GM20000 (cell line): Measurements from ENCODE around the gene FAM168A.
"Not testable (repeated sequence)": the region's sequence is repeated elsewhere in the genome, so short reads cannot be mapped to it uniquely, and the experiment has no call there.

Experiments used
- DNase-seq: peaks from one replicate; pipeline ENCODE4 v3.0.0; 2012; ENCODE audit warnings: low spot score
- CTCF ChIP-seq: IDR thresholded peaks from 2 replicates; pipeline ENCODE4 v1.5.1; 2012; ENCODE audit warnings: mild to moderate bottlenecking, control low read depth; ENCODE audit errors: extremely low read depth, missing control alignments

Gene FAM168A

GRCh38 chr11:73445980-73446379 is 151.9 kb downstream of the FAM168A start:
- no peak for TF ChIP-seq CTCF

GRCh38 chr11:73439002-73439843 is 158.7 kb downstream of the FAM168A start:
- no peak for DNase-seq
- TF ChIP-seq CTCF, result no peak

More at GRCh38 chr11:73445980-73446379, 151.9 kb downstream of the FAM168A start:
- no peak for DNase-seq

GRCh38 chr11:73436859-73437258 is 161.1 kb downstream of the FAM168A start:
- DNase-seq, result not testable (repeated sequence)

- no peak for TF ChIP-seq CTCF
- DNase-seq, result no peak
These were observed 166.5 kb downstream of the FAM168A start for GRCh38 chr11:73431396-73431795.

GRCh38 chr11:73430326-73430725 is 167.6 kb downstream of the FAM168A start:
- no peak for DNase-seq
- TF ChIP-seq CTCF, result no peak

- no peak for TF ChIP-seq CTCF
- DNase-seq, result no peak
These were observed 168.7 kb downstream of the FAM168A start for GRCh38 chr11:73429121-73429750.

- TF ChIP-seq CTCF, result no peak
- DNase-seq, result no peak
These were observed 169.2 kb downstream of the FAM168A start for GRCh38 chr11:73428699-73429098.

GRCh38 chr11:73428227-73428626 is 169.7 kb downstream of the FAM168A start:
- TF ChIP-seq CTCF, result no peak
- DNase-seq, result no peak
